HG03196 (cell line): ENCODE results near the gene MAPRE3.
"Not testable (repeated sequence)": the region's sequence is repeated elsewhere in the genome, so short reads cannot be mapped to it uniquely, and the experiment has no call there.

Source experiments
- ATAC-seq: cut with Tn5 transposase; IDR thresholded peaks from one replicate; pipeline ENCODE4 v1.9.1; 2021; ENCODE audit not compliant: unreplicated experiment

The MAPRE3 gene

GRCh38 chr2:26970244-26970927 is at the start of gene MAPRE3:
MAPRE3 (plus strand) TSS chr2:26970637; CDS start chr2:27022219, 51,582 bp downstream.
- peak; percentile 80 for ATAC-seq

- no peak for ATAC-seq
Measured at GRCh38 chr2:26921323-26921722, 49.1 kb upstream of the MAPRE3 start.

GRCh38 chr2:26922405-26923188 is 47.8 kb upstream of the MAPRE3 start:
- no peak for ATAC-seq

GRCh38 chr2:26923189-26923466 is 47.3 kb upstream of the MAPRE3 start:
- ATAC-seq, result not testable (repeated sequence)

GRCh38 chr2:26924731-26925099 is 45.7 kb upstream of the MAPRE3 start:
- no peak for ATAC-seq

- ATAC-seq, result no peak
Measured at GRCh38 chr2:26925100-26925791, 45.2 kb upstream of the MAPRE3 start.

- ATAC-seq, result no peak
Measured at GRCh38 chr2:26927221-26927620, 43.2 kb upstream of the MAPRE3 start.

GRCh38 chr2:26932974-26933373 is 37.5 kb upstream of the MAPRE3 start:
- ATAC-seq, result no peak

GRCh38 chr2:26933431-26934334 is 36.8 kb upstream of the MAPRE3 start:
- no peak for ATAC-seq

- ATAC-seq, result no peak
Measured at GRCh38 chr2:26934335-26934724, 36.1 kb upstream of the MAPRE3 start.

GRCh38 chr2:26934985-26935384 is 35.5 kb upstream of the MAPRE3 start:
- no peak for ATAC-seq

GRCh38 chr2:26936855-26937254 is 33.6 kb upstream of the MAPRE3 start:
- no peak for ATAC-seq

- ATAC-seq, result no peak
Measured at GRCh38 chr2:26938399-26939118, 31.9 kb upstream of the MAPRE3 start.

- no peak for ATAC-seq
Measured at GRCh38 chr2:26940001-26940400, 30.4 kb upstream of the MAPRE3 start.

GRCh38 chr2:26941486-26941885 is 29.0 kb upstream of the MAPRE3 start:
- no peak for ATAC-seq

- no peak for ATAC-seq
Measured at GRCh38 chr2:26942543-26943295, 27.7 kb upstream of the MAPRE3 start.

GRCh38 chr2:26945991-26946750 is 24.3 kb upstream of the MAPRE3 start:
- no peak for ATAC-seq

GRCh38 chr2:26946841-26947784 is 23.3 kb upstream of the MAPRE3 start:
- ATAC-seq, result no peak
